ENCODE results near the gene HDHD5. TPM values are rescaled to one million over a fixed set of nuclear protein-coding genes. Genes with fewer than 3 reads are reported as not detected.

Gene HDHD5
- total RNA-seq, 1 experiment from 2014 or later, result 68.4 TPM

- Histone ChIP-seq H3K4me1 (ENCODE audit: insufficient read depth, low read length) (no peaks in the 10 kb centered on the region), H3K9ac (ENCODE audit: extremely low read depth, insufficient read length, low read length) (no peak overlapping the region), H3K9me3 (ENCODE audit: control insufficient read depth, low read depth, low read length) (no peaks in the 10 kb centered on the region), H3K79me1 (ENCODE audit: insufficient read depth, low read depth, low read length, poor library complexity, severe bottlenecking) (no peaks in the 10 kb centered on the region), H3K27ac (ENCODE audit: insufficient read length, low read depth, low read length) (no peak overlapping the region), H3K23ac (ENCODE audit: insufficient read length, low read depth, low read length) (no peak overlapping the region), H2AK5ac (ENCODE audit: insufficient read length, low read length) (no peak overlapping the region), H3K18ac (ENCODE audit: insufficient read length, low read depth, low read length) (no peak overlapping the region), H4K8ac (replicated peaks; ENCODE audit: insufficient read length, low read depth, low read length) (no peak overlapping the region), H3K79me2 (ENCODE audit: insufficient read depth, low read length) (no peaks in the 10 kb centered on the region), H4K91ac (ENCODE audit: insufficient read length, low read depth, low read length) (no peak overlapping the region), H3K4ac (ENCODE audit: low read depth, low read length) (no peak overlapping the region), H2BK20ac (ENCODE audit: low read depth, low read length, poor library complexity, severe bottlenecking) (no peak overlapping the region), H3K56ac (ENCODE audit: insufficient read length, low read depth, low read length) (no peak overlapping the region), H4K5ac (ENCODE audit: insufficient read length, low read depth, low read length) (no peak overlapping the region), H4K20me1 (ENCODE audit: control insufficient read depth, insufficient read depth, insufficient read length) (no peaks in the 10 kb centered on the region), H3K4me2 (ENCODE audit: insufficient read depth, insufficient read length, low read length) (no peak overlapping the region), H2BK15ac (ENCODE audit: low read depth, low read length) (no peak overlapping the region), H2BK120ac (ENCODE audit: low read depth, low read length, poor library complexity, severe bottlenecking) (no peak overlapping the region), H2BK12ac (ENCODE audit: insufficient read length, low read depth, low read length) (no peak overlapping the region), H2AFZ (ENCODE audit: low read length) (no peak overlapping the region), H3K14ac (ENCODE audit: insufficient read depth, low read length) (no peak overlapping the region), H3K23me2 (ENCODE audit: insufficient read length, low read depth, low read length, poor library complexity, severe bottlenecking) (no peaks in the 10 kb centered on the region), H3K27me3 (ENCODE audit: insufficient read depth, low read length) (no peaks in the 10 kb centered on the region), H2BK5ac (ENCODE audit: insufficient read length, low read length) (no peak overlapping the region), H3T11ph (ENCODE audit: low read length) (no peak overlapping the region)
- WGBS (ENCODE audit: extremely low coverage, insufficient read length, low lambda C conversion rate), result no CpG with 5 or more reads among the region's 7 CpGs
- TF ChIP-seq CTCF (conservative IDR thresholded peaks at IDR 0.05), result no peak
- Mint-ChIP-seq H3K4me1 (peaks cover 7 to 10% of the 10 kb centered on the region in 2 experiments; a peak in 3 of 4 replicates), H3K27me3 (ENCODE audit: low read depth) (no peaks in the 10 kb centered on the region), H3K27ac (peak overlapping the region in 1 of 3 experiments; percentile 44; a peak in 1 of 7 replicates), H3K36me3 (ENCODE audit: insufficient read depth in 1 of 3, low read depth in 3 of 3) (peaks cover 4 to 37% (median 20%) of the 10 kb centered on the region in 3 experiments; a peak in 6 of 7 replicates), H3K9me3 (no peaks in the 10 kb centered on the region; a peak in 1 of 5 replicates), H3K4me3 (no peak overlapping the region)
- no peak for DNase-seq
These were observed 60.7 kb downstream of the HDHD5 start for GRCh38 chr22:17098379-17098819.
